Suprapubic skin (tissue), 4 donors: ENCODE measurements around the gene CHRNB1. TPM values are rescaled to one million over a fixed set of nuclear protein-coding genes. Genes with fewer than 3 reads are reported as not detected.

Source experiments
- DNase-seq, 2 donors: peaks; one replicate each; pipeline ENCODE4 v3.0.0-alpha.2; 2019; ENCODE audit warnings: low spot score in 2 of 2
- H3K27ac ChIP-seq: fragments of 200-600 bp; sonication (generic); one replicate; pipeline ENCODE4 v1.5.1; 2019
- H3K27me3 ChIP-seq: fragments of 200-600 bp; sonication (generic); one replicate; pipeline ENCODE4 v1.5.1; 2019
- H3K36me3 ChIP-seq: fragments of 200-600 bp; sonication (generic); one replicate; pipeline ENCODE4 v1.5.1; 2019
- H3K4me1 ChIP-seq: fragments of 200-600 bp; sonication (generic); one replicate; pipeline ENCODE4 v1.5.1; 2019
- H3K4me3 ChIP-seq: fragments of 200-600 bp; sonication (generic); one replicate; pipeline ENCODE4 v1.5.1; 2019; ENCODE audit warnings: mild to moderate bottlenecking
- H3K9me3 ChIP-seq: fragments of 200-600 bp; sonication (generic); one replicate; pipeline ENCODE4 v1.5.1; 2019
- EP300 ChIP-seq: sonication (generic); formaldehyde crosslinking; IDR thresholded peaks from one replicate; pipeline ENCODE4 v1.6.1; 2017; ENCODE audit warnings: antibody characterized with exemption
- POLR2A ChIP-seq, 2 donors: fragments of 450-650 bp; IDR thresholded peaks; one replicate each; pipeline ENCODE4 v1.6.1; 2017; ENCODE audit warnings: antibody characterized with exemption in 2 of 2, mild to moderate bottlenecking in 2 of 2, moderate library complexity in 2 of 2
- POLR2AphosphoS5 ChIP-seq, 3 donors: sonication (generic); formaldehyde crosslinking; IDR thresholded peaks; one replicate each; pipeline ENCODE4 v1.6.1; 2017; ENCODE audit warnings: antibody characterized with exemption in 3 of 3
- WGBS: methylation state at CpG from one replicate; pipeline ENCODE4 v1.1.5; 2018; 5-methylcytosine and 5-hydroxymethylcytosine counted together
- total RNA-seq, 4 donors: library from RNA; depleted of rRNA; stranded (reverse); fragments of >200 nt; gene quantifications; one replicate each; pipeline ENCODE4 v1.1.0, GENCODE V29; 2016
- TF ChIP-seq, protein P1 (sequence below), 2 donors: fragments of 200-600 bp in 1 of 2; fragments of 450-650 bp in 1 of 2; sonication (generic) in 1 of 2; IDR thresholded peaks; one replicate each; pipeline ENCODE4 v1.5.1; 2016 to 2019; ENCODE audit warnings: antibody characterized with exemption in 2 of 2, mild to moderate bottlenecking in 1 of 2, moderate library complexity in 1 of 2

Gene CHRNB1
- total RNA-seq, 4 donors from 2014 or later, result 7.3 to 11.3 (median 9.7) TPM

DNA sequence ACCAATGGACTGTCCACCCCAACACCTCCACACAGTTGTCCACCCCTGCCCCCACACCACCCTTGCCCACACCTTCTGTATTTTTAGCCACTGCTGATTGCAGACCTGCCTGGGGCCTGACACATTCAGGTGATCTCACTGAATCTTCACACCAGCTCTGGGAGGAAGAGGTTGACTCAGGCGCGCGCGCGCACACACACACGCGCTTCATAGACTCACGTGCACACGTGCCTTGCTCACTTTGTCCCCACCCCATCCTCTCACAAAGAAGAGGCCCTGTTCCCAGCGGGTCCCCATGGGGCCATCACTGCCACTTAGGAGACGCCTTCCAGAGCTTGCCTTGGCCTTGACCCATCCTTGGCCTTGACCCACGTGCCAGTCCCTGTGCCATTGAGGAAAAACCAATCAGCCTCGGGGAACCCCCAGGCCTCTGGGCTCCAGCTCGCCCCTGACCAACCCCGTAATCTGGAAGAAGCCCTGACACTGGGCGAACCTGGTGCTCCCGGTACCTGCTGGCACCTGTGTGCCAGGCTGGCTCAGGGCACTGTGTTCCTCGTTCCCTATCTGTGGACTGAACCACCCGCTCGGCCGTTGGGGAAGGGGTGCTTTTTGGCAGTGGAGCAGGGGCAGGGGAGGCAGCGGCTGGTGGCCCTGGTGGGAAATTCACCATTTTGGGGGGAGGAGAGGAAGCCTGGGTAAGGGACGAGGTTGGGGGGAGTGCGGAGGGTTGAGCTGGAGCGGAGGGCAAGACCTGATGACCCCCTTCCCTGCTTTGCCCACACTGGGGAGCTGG is 34.0 kb upstream of the CHRNB1 start:
- TF ChIP-seq EP300 (no peak), POLR2A (IDR thresholded peaks at IDR 0.05) (no peak), POLR2AphosphoS5 (IDR thresholded peaks at IDR 0.05) (no peak)
- TF ChIP-seq, protein P1, sequence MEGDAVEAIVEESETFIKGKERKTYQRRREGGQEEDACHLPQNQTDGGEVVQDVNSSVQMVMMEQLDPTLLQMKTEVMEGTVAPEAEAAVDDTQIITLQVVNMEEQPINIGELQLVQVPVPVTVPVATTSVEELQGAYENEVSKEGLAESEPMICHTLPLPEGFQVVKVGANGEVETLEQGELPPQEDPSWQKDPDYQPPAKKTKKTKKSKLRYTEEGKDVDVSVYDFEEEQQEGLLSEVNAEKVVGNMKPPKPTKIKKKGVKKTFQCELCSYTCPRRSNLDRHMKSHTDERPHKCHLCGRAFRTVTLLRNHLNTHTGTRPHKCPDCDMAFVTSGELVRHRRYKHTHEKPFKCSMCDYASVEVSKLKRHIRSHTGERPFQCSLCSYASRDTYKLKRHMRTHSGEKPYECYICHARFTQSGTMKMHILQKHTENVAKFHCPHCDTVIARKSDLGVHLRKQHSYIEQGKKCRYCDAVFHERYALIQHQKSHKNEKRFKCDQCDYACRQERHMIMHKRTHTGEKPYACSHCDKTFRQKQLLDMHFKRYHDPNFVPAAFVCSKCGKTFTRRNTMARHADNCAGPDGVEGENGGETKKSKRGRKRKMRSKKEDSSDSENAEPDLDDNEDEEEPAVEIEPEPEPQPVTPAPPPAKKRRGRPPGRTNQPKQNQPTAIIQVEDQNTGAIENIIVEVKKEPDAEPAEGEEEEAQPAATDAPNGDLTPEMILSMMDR (IDR thresholded peaks at IDR 0.05), result no peak
- H3K27me3 ChIP-seq, result no peaks in the 10 kb centered on the region
- peaks cover 22% of the 10 kb centered on the region for H3K36me3 ChIP-seq
- H3K27ac ChIP-seq, result no peak overlapping the region
- no peaks in the 10 kb centered on the region for H3K9me3 ChIP-seq
- H3K4me3 ChIP-seq, result no peak overlapping the region
- H3K4me1 ChIP-seq, result peaks cover 8% of the 10 kb centered on the region
- WGBS, result 94% methylated on average over 22 of the region's 25 CpGs
- no peak for DNase-seq

DNA sequence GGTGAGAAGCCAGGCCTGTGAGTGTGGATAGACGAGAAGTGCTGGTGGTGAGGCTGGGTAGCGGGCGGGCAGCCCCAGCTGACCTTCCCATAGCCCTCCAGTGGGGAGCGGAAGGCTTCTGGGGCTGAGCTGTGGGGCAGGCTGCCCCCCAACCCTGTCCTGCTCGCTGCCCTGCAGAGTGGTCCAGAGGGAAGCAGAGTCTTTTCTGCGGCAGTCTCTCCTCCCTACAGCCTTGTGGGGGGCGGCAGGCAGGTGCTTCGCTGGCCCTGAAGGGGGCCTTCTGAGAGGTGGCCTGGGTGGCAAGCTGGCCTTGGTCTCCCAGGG is 33.5 kb upstream of the CHRNB1 start:
- 98% methylated on average over 6 of the region's 8 CpGs for WGBS
- Histone ChIP-seq H3K36me3 (peaks cover 24% of the 10 kb centered on the region), H3K9me3 (no peaks in the 10 kb centered on the region), H3K27ac (no peak overlapping the region), H3K4me3 (no peak overlapping the region), H3K27me3 (no peaks in the 10 kb centered on the region), H3K4me1 (peaks cover 3% of the 10 kb centered on the region)
- TF ChIP-seq, protein P1 (IDR thresholded peaks at IDR 0.05), result no peak
- no peak for TF ChIP-seq POLR2A (IDR thresholded peaks at IDR 0.05)
- TF ChIP-seq EP300, result no peak
- no peak for TF ChIP-seq POLR2AphosphoS5 (IDR thresholded peaks at IDR 0.05)
- no peak for DNase-seq

DNA sequence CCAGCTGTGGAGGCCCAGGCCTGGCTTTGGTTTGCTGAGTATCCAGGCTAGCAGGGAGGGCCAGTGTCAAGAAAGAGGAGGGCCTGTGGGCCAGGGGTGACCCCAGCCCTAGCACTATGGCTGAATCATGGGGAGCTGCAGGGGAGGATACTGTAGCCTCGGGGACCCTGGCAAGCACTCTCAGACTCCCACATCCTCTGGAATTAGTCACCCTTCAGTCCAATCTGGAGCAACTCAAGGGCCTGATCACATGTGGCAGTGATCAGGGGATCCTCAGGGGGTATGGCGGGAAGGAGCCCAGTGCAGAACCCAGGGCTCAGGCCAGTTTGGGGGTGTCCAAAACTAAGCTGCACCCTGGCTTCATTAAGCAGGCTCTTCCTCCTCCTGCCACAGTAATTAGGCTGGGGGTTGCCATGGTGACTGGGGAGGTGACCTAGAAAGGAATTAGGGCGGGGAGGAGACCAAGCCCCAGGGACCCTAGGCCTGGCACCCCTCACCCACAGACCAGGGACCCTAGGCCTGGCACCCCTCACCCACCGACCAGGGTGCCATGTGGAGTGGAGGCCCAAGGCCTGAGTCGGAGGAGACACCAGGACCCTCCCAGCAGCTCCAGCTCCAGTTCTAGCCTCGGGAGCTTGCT is 31.4 kb upstream of the CHRNB1 start:
- no peaks in the 10 kb centered on the region for H3K9me3 ChIP-seq
- 56% methylated on average over 4 of the region's 6 CpGs for WGBS
- TF ChIP-seq EP300, result no peak
- TF ChIP-seq POLR2A (IDR thresholded peaks at IDR 0.05), result no peak
- TF ChIP-seq POLR2AphosphoS5 (IDR thresholded peaks at IDR 0.05), result no peak
- TF ChIP-seq, protein P1 (IDR thresholded peaks at IDR 0.05), result no peak

DNA sequence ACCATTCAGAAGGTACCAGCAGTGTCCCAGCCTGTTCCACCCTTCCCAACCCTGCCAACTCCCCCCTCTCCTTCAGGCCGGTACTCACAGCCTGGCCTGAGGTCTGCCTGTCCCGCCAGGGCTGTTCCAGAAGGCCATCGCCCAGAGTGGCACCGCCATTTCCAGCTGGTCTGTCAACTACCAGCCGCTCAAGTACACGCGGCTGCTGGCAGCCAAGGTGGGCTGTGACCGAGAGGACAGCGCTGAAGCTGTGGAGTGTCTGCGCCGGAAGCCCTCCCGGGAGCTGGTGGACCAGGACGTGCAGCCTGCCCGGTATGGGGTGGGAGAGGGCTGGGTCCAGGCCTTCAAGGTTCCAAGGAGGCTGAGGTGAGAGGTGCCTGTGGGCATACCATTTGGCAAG is 30.0 kb upstream of the CHRNB1 start:
- no peaks in the 10 kb centered on the region for H3K9me3 ChIP-seq
- WGBS, result 90% methylated on average over 13 of the region's 14 CpGs

More for the DNA sequence above, 31.4 kb upstream of the CHRNB1 start:
- H3K27me3 ChIP-seq, result no peaks in the 10 kb centered on the region
- no peaks in the 10 kb centered on the region for H3K4me1 ChIP-seq
- no peak overlapping the region for H3K27ac ChIP-seq
- DNase-seq, result no peak
- H3K4me3 ChIP-seq, result no peak overlapping the region
- peaks cover 39% of the 10 kb centered on the region for H3K36me3 ChIP-seq

DNA sequence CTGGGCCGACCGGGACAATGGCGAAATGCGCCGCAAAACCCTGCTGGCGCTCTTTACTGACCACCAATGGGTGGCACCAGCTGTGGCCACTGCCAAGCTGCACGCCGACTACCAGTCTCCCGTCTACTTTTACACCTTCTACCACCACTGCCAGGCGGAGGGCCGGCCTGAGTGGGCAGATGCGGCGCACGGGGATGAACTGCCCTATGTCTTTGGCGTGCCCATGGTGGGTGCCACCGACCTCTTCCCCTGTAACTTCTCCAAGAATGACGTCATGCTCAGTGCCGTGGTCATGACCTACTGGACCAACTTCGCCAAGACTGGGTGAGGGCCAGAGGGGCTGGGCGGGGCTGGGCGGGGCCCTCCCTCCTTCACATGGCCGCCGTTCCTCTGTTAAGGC is 29.1 kb upstream of the CHRNB1 start:
- H3K27me3 ChIP-seq, result no peaks in the 10 kb centered on the region
- no peaks in the 10 kb centered on the region for H3K4me1 ChIP-seq
- H3K9me3 ChIP-seq, result no peaks in the 10 kb centered on the region
- no peak overlapping the region for H3K4me3 ChIP-seq
- peaks cover 27% of the 10 kb centered on the region for H3K36me3 ChIP-seq
- no peak overlapping the region for H3K27ac ChIP-seq
- no peak for TF ChIP-seq EP300
- TF ChIP-seq, protein P1 (IDR thresholded peaks at IDR 0.05), result no peak
- no peak for TF ChIP-seq POLR2AphosphoS5 (IDR thresholded peaks at IDR 0.05)
- no peak for TF ChIP-seq POLR2A (IDR thresholded peaks at IDR 0.05)
- WGBS, result 77% methylated on average over 23 of the region's 23 CpGs
- DNase-seq, result no peak

More for the DNA sequence above, 30.0 kb upstream of the CHRNB1 start:
- DNase-seq, result no peak
- Histone ChIP-seq H3K4me3 (no peak overlapping the region), H3K27ac (no peak overlapping the region), H3K4me1 (no peaks in the 10 kb centered on the region), H3K27me3 (no peaks in the 10 kb centered on the region), H3K36me3 (peaks cover 27% of the 10 kb centered on the region)
- TF ChIP-seq, protein P1 (IDR thresholded peaks at IDR 0.05), result no peak
